Measurements from ENCODE around the gene GULP1.
"Not testable (repeated sequence)": the region's sequence is repeated elsewhere in the genome, so short reads cannot be mapped to it uniquely, and the experiment has no call there.

GULP1 gene

DNA sequence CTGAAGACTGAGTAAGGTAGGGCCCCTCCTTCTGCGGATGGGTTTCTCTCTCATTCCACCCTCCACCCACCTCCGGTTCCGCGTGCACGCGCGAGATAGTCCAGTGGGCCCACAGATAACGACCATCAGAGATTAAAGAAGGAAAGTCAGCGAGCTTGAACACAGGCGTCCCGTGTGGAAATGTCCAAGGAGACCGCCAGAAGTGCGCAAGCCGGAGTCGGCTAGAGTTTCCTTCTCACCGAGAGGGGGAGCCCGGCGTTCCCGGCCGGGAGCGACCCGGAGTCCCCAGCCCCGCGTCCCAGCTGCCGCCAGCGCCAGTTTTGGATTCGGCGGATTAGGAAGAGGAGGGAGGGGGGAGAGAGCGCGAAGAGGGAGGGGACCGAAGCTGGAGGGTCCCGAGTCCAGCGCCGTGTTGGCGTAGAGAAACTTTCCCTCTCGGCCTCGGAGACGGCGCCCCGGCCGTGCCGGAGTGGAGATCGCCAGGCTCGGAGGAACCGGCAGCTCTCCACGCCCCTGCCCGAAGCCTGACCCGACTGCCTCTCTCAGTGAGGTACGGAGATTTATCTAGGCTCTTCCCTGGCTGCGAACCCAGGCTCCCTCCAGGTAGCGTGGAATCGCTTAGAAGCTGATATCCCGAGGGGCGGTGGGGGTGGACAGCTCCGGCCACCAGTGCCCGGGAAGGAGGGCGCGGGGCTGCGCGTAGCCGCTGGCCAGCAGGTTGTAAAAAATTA is at the start of gene GULP1:
Gene GULP1, plus strand, starts transcription at position 258 of the 731 bp plus-strand sequence. CDS start 185,829 bp downstream, outside the sequence.
- DNase-seq (ENCODE audit: low spot score), result peak; percentile 66

- DNase-seq (ENCODE audit: low spot score), result no peak
Measured at GRCh38 chr2:188243381-188243780, 48.3 kb upstream of the GULP1 start.

GRCh38 chr2:188244383-188244782 is 47.3 kb upstream of the GULP1 start:
- DNase-seq (ENCODE audit: low spot score), result no peak

- no peak for DNase-seq (ENCODE audit: low spot score)
Measured at GRCh38 chr2:188245230-188245629, 46.4 kb upstream of the GULP1 start.

DNA sequence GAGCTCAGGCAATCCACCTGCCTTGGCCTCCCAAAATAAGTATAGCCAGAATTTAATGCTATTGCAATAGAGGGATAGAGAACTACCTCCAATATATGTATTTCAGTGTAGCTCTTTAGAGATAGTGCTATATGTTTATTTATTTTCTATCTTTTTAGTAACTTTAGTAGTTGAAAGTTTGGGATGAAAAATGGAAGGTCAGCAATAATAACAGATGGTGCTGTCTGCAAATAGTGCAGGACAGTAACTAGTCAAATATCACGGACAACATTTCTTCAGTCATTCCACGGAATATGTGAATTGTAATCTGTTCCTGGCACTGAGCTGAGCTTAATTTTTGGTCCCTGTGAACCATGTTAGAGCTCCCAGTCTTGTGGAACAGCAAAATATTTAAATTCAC is 43.2 kb upstream of the GULP1 start:
- no peak for DNase-seq (ENCODE audit: low spot score)

DNA sequence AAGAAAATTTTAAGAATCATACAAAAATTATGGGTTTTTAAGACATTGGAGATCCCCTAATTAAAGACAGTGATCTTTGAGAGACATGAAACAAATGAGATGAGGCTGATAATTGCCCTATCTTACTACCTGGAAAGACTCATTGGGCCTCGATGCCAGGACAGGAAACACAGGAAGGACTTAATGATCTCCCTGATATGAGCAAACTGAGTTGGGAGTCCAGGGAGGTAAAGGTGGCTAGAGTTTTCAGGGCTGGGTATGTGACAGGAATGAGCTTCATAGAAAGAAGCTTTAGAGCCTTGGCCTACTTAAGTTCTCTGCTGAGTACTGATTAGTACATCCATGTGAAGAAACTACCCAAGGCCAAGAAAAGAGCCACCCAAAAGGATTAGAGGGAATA is 40.6 kb upstream of the GULP1 start:
- no peak for DNase-seq (ENCODE audit: low spot score)

DNA sequence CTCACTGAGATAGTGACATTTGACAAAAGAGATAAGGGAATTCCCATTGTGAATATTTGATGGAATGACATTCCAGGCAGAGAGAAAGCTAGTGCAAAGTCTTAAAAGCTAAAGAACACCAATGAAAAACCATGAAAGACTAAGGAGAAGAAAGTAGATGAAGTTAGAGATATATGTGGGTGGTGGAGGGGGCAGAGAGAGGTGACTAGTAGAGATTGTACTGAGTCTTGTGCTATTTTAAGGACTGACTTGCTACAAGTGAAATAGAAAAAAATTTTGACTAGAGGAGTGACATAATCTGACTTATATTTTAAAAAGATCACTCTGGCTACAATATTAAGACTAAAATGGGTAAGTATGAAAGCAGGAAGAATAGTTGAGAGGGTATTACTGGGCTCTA is 35.3 kb upstream of the GULP1 start:
- DNase-seq (ENCODE audit: low spot score), result no peak

DNA sequence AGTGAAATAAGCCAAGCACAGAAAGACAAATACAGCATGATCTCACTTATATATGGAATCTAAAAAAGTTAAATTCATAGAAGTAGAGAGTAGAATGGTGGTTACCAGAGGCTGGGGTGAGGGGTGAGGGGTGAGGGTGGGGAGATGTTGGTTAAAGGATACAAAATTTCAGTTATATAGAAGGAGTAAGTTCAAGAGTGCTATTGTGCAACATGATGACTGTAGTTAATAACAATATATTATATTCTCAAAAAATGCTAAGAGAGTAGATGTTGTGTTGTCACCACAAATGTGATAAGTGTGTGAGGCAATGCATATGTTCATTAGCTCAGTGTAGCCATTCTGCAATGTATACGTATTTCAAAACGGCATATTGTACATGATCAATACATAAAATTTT is 26.4 kb upstream of the GULP1 start:
- DNase-seq (ENCODE audit: low spot score), result no peak

GRCh38 chr2:188267776-188268175 is 23.9 kb upstream of the GULP1 start:
- no peak for DNase-seq (ENCODE audit: low spot score)

DNA sequence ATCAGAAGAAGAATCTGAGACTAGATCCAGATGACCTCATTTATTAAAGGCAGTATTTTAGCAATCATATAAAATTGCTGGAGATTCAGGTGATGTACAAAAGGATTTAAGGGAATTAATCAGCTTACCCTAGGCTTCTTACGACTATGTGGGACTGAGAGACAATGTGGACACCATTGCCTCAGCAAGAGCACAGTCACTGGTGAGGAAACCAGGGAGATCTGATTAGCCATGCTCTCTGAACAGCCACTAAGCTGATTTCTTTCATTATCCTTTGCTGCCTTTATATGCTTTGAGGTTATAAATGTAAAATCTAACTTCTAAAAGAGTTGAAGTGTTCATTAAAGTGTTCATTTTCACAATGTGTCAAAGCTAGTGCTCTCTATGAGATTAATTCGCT is 22.7 kb upstream of the GULP1 start:
- DNase-seq (ENCODE audit: low spot score), result no peak

DNA sequence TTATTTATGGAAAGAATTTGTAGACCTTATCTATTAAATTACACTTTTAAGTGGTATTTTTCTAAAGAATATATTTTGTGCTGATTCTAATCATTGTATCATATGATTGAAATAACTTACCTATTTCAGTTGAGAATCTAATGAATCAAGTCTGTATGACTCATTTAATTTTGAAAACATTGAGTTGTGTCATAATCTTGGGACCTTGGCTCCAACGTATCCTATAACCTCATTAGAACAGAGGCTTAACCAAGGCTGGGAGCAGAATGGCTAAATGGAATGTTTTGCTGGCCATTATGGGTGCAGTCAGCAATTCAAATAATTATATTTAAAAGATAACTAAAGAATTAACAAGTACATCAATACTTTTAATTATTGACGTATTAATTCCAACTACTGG is 19.6 kb upstream of the GULP1 start:
- no peak for DNase-seq (ENCODE audit: low spot score)

DNA sequence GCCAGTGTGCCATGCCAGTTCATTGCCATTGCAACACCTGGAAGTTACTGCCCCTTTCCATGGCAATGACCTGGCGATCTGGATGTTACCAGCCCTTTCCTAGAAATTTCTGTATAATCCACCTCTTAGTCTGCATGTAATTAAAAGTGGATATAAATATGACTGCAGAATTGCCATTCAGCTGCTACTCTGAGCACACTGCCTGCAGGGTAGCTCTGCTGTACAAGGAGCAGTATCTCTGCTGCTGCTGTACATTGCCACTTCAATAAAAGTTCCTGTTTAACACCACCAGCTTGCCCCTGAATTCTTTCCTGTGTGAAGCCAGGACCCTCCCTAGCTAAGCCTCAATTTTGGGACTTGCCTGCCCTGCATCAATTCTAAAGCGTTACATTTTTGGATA is 17.4 kb upstream of the GULP1 start:
- no peak for DNase-seq (ENCODE audit: low spot score)

- DNase-seq (ENCODE audit: low spot score), result no peak
Measured at GRCh38 chr2:188276255-188276654, 15.4 kb upstream of the GULP1 start.

DNA sequence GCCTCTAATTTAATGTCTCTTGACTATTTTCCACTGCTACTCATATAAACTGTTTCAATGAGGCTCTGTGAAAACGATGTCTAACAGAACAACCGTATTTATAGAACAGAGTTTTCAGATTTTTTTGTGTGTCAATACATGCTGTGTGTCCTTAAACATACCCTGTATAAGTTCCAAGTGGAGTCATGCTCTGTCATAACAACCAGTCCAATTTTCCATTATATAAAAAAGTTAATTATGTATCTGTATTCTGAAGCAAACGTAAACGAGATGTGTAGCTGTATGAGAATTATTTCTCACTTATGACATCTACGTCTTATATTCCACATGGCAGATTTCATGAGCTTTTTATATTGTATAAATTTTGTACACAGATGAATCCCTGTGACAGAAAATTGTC is 13.9 kb upstream of the GULP1 start:
- no peak for DNase-seq (ENCODE audit: low spot score)

- no peak for DNase-seq (ENCODE audit: low spot score)
Measured at GRCh38 chr2:188278388-188279092, 13.1 kb upstream of the GULP1 start.

DNA sequence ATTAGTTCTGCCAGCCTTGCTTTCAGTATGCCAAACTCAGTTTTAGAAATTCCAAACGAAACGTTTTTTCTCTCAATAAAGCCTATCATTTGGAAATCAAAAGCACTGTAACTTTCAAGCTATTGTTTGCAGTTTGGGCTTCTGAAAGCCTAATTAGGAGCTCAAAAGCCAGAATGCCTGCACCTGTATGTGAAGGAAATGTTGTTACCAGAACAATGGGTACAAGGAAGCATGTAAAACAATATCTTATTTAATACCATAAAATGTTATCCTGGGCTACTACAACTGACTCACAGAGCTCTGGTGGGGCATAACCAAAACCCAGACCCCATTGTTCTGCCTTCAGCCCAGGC is 12.6 kb upstream of the GULP1 start:
- no peak for DNase-seq (ENCODE audit: low spot score)

DNA sequence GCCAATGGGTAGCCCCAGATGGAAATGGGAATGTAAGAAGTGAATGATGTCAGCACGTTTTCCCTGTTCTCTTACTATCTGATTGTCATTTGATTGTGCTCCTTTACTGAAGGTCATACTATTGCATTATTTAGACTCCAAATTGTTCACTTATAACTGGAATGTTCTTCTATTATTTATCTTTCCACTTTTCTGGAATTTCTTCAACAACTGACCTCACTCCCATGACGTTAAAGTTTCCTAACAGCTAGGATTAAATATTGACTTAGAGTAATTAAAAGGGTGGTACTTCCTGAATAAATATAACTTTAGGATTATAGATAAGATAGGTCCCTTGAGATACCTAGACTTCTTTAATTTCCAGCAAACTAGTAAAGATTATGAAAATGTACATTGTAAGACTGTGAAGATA is 10.9 kb upstream of the GULP1 start:
- no peak for DNase-seq (ENCODE audit: low spot score)

GRCh38 chr2:188282907-188283306 is 8.8 kb upstream of the GULP1 start:
- no peak for DNase-seq (ENCODE audit: low spot score)

- DNase-seq (ENCODE audit: low spot score), result not testable (repeated sequence)
Measured at GRCh38 chr2:188284251-188284650, 7.4 kb upstream of the GULP1 start.

DNA sequence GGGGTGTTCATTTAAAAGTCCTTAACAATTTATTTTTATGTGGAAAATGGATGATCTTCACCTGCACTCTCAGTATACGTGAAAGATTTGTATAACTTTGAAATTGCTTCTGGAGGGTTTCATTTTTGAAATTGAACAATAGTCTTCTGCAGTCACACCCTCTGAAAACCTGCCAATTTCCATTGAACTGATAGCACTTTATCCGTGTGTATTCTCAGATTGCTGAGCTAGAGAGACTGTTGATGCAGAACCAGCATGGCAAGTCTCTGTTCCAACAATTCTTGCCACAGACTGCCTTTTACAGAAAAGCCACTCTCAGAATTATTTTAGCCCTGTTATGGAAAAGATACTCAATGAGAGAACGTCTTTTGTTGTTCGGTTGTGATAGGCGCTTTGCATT is 6.6 kb upstream of the GULP1 start:
- no peak for DNase-seq (ENCODE audit: low spot score)

DNA sequence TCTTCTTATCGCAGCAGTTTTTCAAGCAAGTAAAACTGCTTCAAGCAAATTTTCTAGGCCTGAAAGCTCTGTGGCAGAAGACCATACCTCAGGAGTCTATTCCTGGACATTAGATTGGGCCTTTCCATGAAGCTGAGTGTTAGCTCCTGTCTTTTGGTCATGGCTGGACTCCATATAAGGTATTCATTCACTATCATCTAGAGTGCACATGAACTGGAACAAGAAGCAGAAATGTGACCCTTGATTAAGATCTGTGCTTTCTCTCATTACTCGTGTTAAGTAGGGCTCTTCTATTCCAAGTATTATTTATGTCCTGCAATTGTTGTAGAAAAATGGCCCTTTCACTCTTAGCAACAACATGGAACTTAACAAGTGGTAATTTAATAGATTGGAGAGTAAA is 5.9 kb upstream of the GULP1 start:
- DNase-seq (ENCODE audit: low spot score), result no peak

DNA sequence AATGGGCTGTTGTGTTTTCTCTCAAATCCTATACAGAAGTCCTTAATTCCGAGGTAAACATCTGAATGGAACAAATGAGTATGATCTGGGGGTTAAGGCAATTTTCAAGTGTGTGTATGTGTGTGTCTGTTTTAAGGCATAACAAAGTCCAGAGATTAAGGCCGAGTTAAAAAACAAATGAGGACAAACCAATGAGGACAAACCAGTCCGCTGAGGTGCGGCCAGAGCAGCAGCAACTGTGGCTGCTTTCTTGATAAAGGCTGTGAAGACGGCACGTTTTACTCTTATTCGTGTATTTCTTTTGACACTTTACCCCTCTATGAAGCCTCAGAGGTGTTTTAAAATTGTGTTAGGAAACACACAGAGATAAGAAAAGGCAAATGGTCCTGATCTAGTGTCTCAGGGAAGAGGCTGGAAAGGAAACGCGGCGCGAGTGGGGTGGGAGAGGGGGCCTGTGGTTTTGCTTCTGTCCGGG is 495 bp upstream of the GULP1 start:
- DNase-seq (ENCODE audit: low spot score), result peak; percentile 5

- peak; percentile 36 for DNase-seq (ENCODE audit: low spot score)
Measured at GRCh38 chr2:188292348-188293239, 920 bp downstream of the GULP1 start.

Data from globus pallidus (tissue), 1 donor.